ENCODE measurements around the gene GH1. TPM values are rescaled to one million over a fixed set of nuclear protein-coding genes. Genes with fewer than 3 reads are reported as not detected.
"Not testable (repeated sequence)": the region's sequence is repeated elsewhere in the genome, so short reads cannot be mapped to it uniquely, and the experiment has no call there.

Gene GH1
- total RNA-seq, 3 donors from 2014 or later (not counting 1 experiment from before 2014, with no cell fraction given) = not detected

DNA sequence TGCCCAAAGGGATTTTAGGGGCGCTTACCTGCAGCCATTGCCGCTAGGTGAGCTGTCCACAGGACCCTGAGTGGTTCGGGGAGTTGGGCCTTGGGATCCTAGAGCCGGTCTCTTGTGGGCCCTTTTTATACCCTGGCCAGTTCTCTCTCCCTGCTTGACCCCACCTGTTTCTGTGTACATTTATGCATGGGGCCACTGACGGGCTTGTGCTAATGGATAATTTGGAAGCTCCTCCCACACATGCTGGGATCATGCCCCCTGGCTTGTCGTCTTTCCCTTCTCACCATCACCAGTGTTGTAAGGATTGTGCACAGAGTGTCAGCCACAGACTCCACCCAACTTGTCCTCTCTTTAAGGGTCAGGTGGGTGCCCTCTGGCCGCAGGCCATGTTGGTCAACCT is 45.1 kb downstream of the GH1 start, which contains the start of gene CSH2:
Gene CSH2, minus strand, starts transcription at position 101 of the 400 bp plus-strand sequence. Its CDS starts 63 bp downstream, at position 38.
- H3K36me3 Mint-ChIP-seq; intact Hi-C loops (cut with micrococcal nuclease); H3K4me3 ChIP-seq (ENCODE audit: low read length); H3K4me1 ChIP-seq (ENCODE audit: control insufficient read depth, insufficient read depth, low read length); DNase-seq; ATAC-seq; H3K4me3 Mint-ChIP-seq; H3K27me3 ChIP-seq (ENCODE audit: control insufficient read depth, insufficient read depth, low read length); H3K9me3 ChIP-seq (ENCODE audit: control insufficient read depth, insufficient read depth, low read length); H3K9me3 Mint-ChIP-seq; H3K36me3 ChIP-seq (ENCODE audit: control insufficient read depth, insufficient read depth, low read length); H3K4me1 Mint-ChIP-seq; H3K27me3 Mint-ChIP-seq (ENCODE audit: low read depth in 2 of 2); H3K27ac Mint-ChIP-seq; H3K27ac ChIP-seq (ENCODE audit: low read length): not testable (repeated sequence)
- WGBS (ENCODE audit: insufficient coverage) = no CpG with 5 or more reads among the region's 7 CpGs

GRCh38 chr17:63871646-63872365 is 46.8 kb downstream of the GH1 start:
- H3K27ac Mint-ChIP-seq; H3K36me3 Mint-ChIP-seq; H3K4me3 Mint-ChIP-seq; H3K27ac ChIP-seq (ENCODE audit: low read length); H3K9me3 Mint-ChIP-seq; intact Hi-C loops (cut with micrococcal nuclease); H3K36me3 ChIP-seq (ENCODE audit: control insufficient read depth, insufficient read depth, low read length); H3K27me3 Mint-ChIP-seq (ENCODE audit: low read depth in 2 of 2); ATAC-seq; DNase-seq; H3K4me1 ChIP-seq (ENCODE audit: control insufficient read depth, insufficient read depth, low read length); H3K27me3 ChIP-seq (ENCODE audit: control insufficient read depth, insufficient read depth, low read length); H3K9me3 ChIP-seq (ENCODE audit: control insufficient read depth, insufficient read depth, low read length); H3K4me1 Mint-ChIP-seq; H3K4me3 ChIP-seq (ENCODE audit: low read length): not testable (repeated sequence)
- 98% methylated on average over 6 of the region's 15 CpGs for WGBS (ENCODE audit: insufficient coverage)

DNA sequence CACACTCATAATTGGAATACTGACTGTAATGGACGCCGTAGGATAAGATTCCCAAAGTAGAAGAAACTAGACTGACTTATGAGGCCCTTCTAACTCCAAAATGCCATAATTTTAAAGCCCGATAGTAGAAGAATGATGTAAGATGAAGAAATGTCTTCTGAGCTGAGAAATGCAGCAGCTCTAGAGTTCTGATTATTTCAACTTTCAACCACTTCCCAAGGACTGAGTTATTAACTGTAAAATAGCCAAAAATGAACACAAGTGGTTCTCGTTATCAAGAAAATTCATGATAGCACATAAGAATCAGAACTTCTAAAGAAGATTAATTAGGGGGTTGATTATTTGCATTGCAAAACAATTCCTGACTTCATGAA is 48.4 kb downstream of the GH1 start:
- H3K4me3 Mint-ChIP-seq; H3K9me3 Mint-ChIP-seq; H3K9me3 ChIP-seq (ENCODE audit: control insufficient read depth, insufficient read depth, low read length); H3K27ac Mint-ChIP-seq; H3K36me3 ChIP-seq (ENCODE audit: control insufficient read depth, insufficient read depth, low read length); H3K4me3 ChIP-seq (ENCODE audit: low read length); ATAC-seq; H3K4me1 Mint-ChIP-seq; DNase-seq; H3K27ac ChIP-seq (ENCODE audit: low read length); H3K4me1 ChIP-seq (ENCODE audit: control insufficient read depth, insufficient read depth, low read length); intact Hi-C loops (cut with micrococcal nuclease); H3K27me3 ChIP-seq (ENCODE audit: control insufficient read depth, insufficient read depth, low read length); H3K27me3 Mint-ChIP-seq (ENCODE audit: low read depth in 2 of 2); H3K36me3 Mint-ChIP-seq: not testable (repeated sequence)
- WGBS (ENCODE audit: insufficient coverage) = no CpG with 5 or more reads among the region's 4 CpGs

DNA sequence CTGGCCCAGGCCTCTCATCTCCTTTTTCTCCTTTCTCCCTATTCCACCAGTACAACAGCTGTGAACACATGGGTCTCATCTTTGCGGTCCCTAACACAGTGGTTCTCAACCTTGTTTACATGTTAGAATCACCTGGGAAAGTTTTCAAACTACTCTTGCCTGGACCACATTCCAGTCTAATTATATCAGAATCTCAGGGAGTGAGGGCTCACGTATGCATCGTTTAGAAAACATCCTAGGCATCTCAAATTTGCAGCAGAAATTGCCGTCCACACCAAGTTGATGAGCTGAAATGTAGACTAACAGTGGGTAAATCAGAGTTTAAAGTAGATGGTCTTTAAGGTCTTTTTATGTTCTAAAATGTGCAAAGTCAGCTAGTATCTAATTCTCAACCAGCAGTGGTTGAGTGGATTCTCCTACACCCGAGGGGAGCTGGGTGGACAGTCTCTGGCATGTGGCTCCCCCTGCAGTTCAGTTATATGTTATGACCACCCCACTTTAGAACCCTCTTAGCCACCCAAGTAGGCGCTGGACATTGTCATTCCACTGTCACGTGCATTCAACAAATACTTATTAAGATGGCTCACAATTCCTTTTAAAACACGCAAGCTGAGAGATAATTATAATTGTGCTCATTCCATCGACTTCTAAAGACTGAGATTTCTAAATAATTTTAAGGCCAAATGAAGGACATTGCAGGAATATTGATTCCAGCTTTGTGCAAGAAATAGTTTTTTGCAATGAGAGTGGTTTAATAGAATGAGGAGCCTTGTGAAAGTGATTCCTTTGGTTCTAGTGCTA is 48.9 kb downstream of the GH1 start:
- H3K9me3 Mint-ChIP-seq; H3K4me1 Mint-ChIP-seq; H3K9me3 ChIP-seq (ENCODE audit: control insufficient read depth, insufficient read depth, low read length); intact Hi-C loops (cut with micrococcal nuclease); H3K4me3 Mint-ChIP-seq; H3K27me3 Mint-ChIP-seq (ENCODE audit: low read depth in 2 of 2); H3K36me3 ChIP-seq (ENCODE audit: control insufficient read depth, insufficient read depth, low read length); H3K27ac ChIP-seq (ENCODE audit: low read length); H3K27me3 ChIP-seq (ENCODE audit: control insufficient read depth, insufficient read depth, low read length); H3K4me3 ChIP-seq (ENCODE audit: low read length); H3K27ac Mint-ChIP-seq; H3K36me3 Mint-ChIP-seq; H3K4me1 ChIP-seq (ENCODE audit: control insufficient read depth, insufficient read depth, low read length); DNase-seq; ATAC-seq: not testable (repeated sequence)
- WGBS (ENCODE audit: insufficient coverage) = 72% methylated on average over 5 of the region's 9 CpGs

Other genes with a start within 250 kb of the GH1 start
- 100 to 1,000 TPM; 513 to 546 (median 524) TPM for gene LIMD2, start 218.7 kb downstream of the GH1 start, total RNA-seq
- 10 to 100 TPM; 72.6 to 83.1 (median 78.2) TPM for gene STRADA, start 177.0 kb downstream of the GH1 start, total RNA-seq
- 10 to 100 TPM; 37.9 to 45.2 (median 41.7) TPM for gene CCDC47, start 145.2 kb downstream of the GH1 start, total RNA-seq
- gene DDX42, start 144.7 kb downstream of the GH1 start, total RNA-seq = 100 to 1,000 TPM in 2 of 3 donors, 10 to 100 TPM in 1; 80.1 to 127 (median 110) TPM
- 100 to 1,000 TPM in 2 of 3 donors, 10 to 100 TPM in 1; 91.3 to 114 (median 100) TPM for gene PSMC5, start 91.4 kb downstream of the GH1 start, total RNA-seq
- 10 to 100 TPM; 35.2 to 53.5 (median 51.6) TPM for gene FTSJ3, start 91.2 kb downstream of the GH1 start, total RNA-seq
- gene SMARCD2, start 76.2 kb downstream of the GH1 start, total RNA-seq = 100 to 1,000 TPM; 131 to 162 (median 139) TPM
- not detected for gene CSH2, start 45.2 kb downstream of the GH1 start, total RNA-seq
- not detected for gene GH2, start 36.9 kb downstream of the GH1 start, total RNA-seq
- not detected for gene CSH1, start 22.3 kb downstream of the GH1 start, total RNA-seq
- not detected for gene CSHL1, start 7.6 kb downstream of the GH1 start, total RNA-seq
- 10 to 100 TPM; 26.9 to 28.9 (median 27.2) TPM for gene CD79B, start 13.5 kb upstream of the GH1 start, total RNA-seq
- gene SCN4A, start 54.1 kb upstream of the GH1 start, total RNA-seq = under 1 TPM; 0.10 to 0.14 (median 0.14) TPM
- gene PRR29, start 79.5 kb upstream of the GH1 start, total RNA-seq = 1 to 10 TPM in 2 of 3 donors, under 1 TPM in 1; 0.92 to 1.6 (median 1.6) TPM
- 10 to 100 TPM; 73.2 to 91.0 (median 78.0) TPM for gene ICAM2, start 101.8 kb upstream of the GH1 start, total RNA-seq
- gene ERN1, start 211.3 kb upstream of the GH1 start, total RNA-seq = 10 to 100 TPM; 52.9 to 90.5 (median 67.2) TPM